Ascending aorta (tissue), 2 donors: Measurements from ENCODE around the gene ZNF488. TPM values are rescaled to one million over a fixed set of nuclear protein-coding genes. Genes with fewer than 3 reads are reported as not detected.

Experiments used
- DNase-seq, 2 donors: peaks; one replicate each; pipeline ENCODE4 v3.0.0-alpha.2; 2019; ENCODE audit warnings: low spot score in 2 of 2
- H3K27ac ChIP-seq, 2 donors: fragments of 200-600 bp; sonication (generic); one replicate each; pipeline ENCODE4 v1.5.1; 2016 to 2017; ENCODE audit warnings: mild to moderate bottlenecking in 1 of 2
- H3K27me3 ChIP-seq: fragments of 200-600 bp; sonication (generic); one replicate; pipeline ENCODE4 v1.5.1; 2017
- H3K36me3 ChIP-seq, 2 donors: fragments of 200-600 bp; sonication (generic); one replicate each; pipeline ENCODE4 v1.5.1; 2016
- H3K4me1 ChIP-seq, 2 donors: fragments of 200-600 bp; sonication (generic); one replicate each; pipeline ENCODE4 v1.5.1; 2016 to 2017; ENCODE audit warnings: mild to moderate bottlenecking in 1 of 2
- H3K4me3 ChIP-seq, 2 donors: fragments of 200-600 bp; sonication (generic); one replicate each; pipeline ENCODE4 v1.5.1; 2016 to 2017; ENCODE audit warnings: mild to moderate bottlenecking in 1 of 2
- H3K9me3 ChIP-seq, 2 donors: fragments of 200-600 bp; sonication (generic); one replicate each; pipeline ENCODE4 v1.5.1; 2016
- CTCF ChIP-seq, 3 experiments: fragments of 200-600 bp in 2 of 3; fragments of 450-650 bp in 1 of 3; sonication (generic) in 2 of 3; IDR thresholded peaks; one replicate each; pipeline ENCODE4 v1.5.1; 2016 to 2019; ENCODE audit warnings: antibody characterized with exemption in 3 of 3, mild to moderate bottlenecking in 1 of 3, moderate library complexity in 1 of 3
- intact Hi-C: fragments of 100-400 bp; cut with DNase I; formaldehyde crosslinking; loops from one replicate; pipeline ENCODE4 v1.15.1; 2023
- total RNA-seq: library from RNA; depleted of rRNA; stranded (reverse); fragments of >200 nt; gene quantifications from one replicate; pipeline ENCODE4 v1.1.0, GENCODE V29; 2016

Gene ZNF488
- total RNA-seq, 1 donor from 2014 or later: not detected

- no peaks in the 10 kb centered on the region for H3K9me3 ChIP-seq
- no peak overlapping the region for H3K4me3 ChIP-seq
- H3K27ac ChIP-seq: no peak overlapping the region
- TF ChIP-seq CTCF (IDR thresholded peaks at IDR 0.05): no peak
- H3K36me3 ChIP-seq: no peaks in the 10 kb centered on the region
- H3K4me1 ChIP-seq: no peaks in the 10 kb centered on the region
- no peaks in the 10 kb centered on the region for H3K27me3 ChIP-seq
- intact Hi-C loops: no loop called here
- DNase-seq: peak in 1 of 2 donors; percentile 57
These were observed 15.5 kb downstream of the ZNF488 start for GRCh38 chr10:47368431-47369180.

GRCh38 chr10:47367646-47368045, 16.4 kb downstream of the ZNF488 start:
- Histone ChIP-seq H3K4me1 (no peaks in the 10 kb centered on the region), H3K9me3 (no peaks in the 10 kb centered on the region), H3K4me3 (no peak overlapping the region), H3K27ac (no peak overlapping the region), H3K27me3 (no peaks in the 10 kb centered on the region), H3K36me3 (no peaks in the 10 kb centered on the region)
- intact Hi-C loops: no loop called here
- DNase-seq: no peak
- no peak for TF ChIP-seq CTCF (IDR thresholded peaks at IDR 0.05)

- intact Hi-C loops: no loop called here
- DNase-seq: no peak
- TF ChIP-seq CTCF (IDR thresholded peaks at IDR 0.05): no peak
- Histone ChIP-seq H3K9me3 (no peaks in the 10 kb centered on the region), H3K36me3 (no peaks in the 10 kb centered on the region), H3K4me3 (no peak overlapping the region), H3K27me3 (no peaks in the 10 kb centered on the region), H3K4me1 (no peaks in the 10 kb centered on the region), H3K27ac (no peak overlapping the region)
These were observed 17.2 kb downstream of the ZNF488 start for GRCh38 chr10:47366731-47367460.

- Histone ChIP-seq H3K4me1 (no peaks in the 10 kb centered on the region), H3K27ac (no peak overlapping the region), H3K36me3 (no peaks in the 10 kb centered on the region), H3K27me3 (no peaks in the 10 kb centered on the region), H3K4me3 (no peak overlapping the region), H3K9me3 (no peaks in the 10 kb centered on the region)
- intact Hi-C loops: no loop called here
- no peak for TF ChIP-seq CTCF (IDR thresholded peaks at IDR 0.05)
- no peak for DNase-seq
These were observed 17.9 kb downstream of the ZNF488 start for GRCh38 chr10:47366181-47366631.

- Histone ChIP-seq H3K4me3 (no peak overlapping the region), H3K27ac (no peak overlapping the region), H3K9me3 (no peaks in the 10 kb centered on the region), H3K4me1 (no peaks in the 10 kb centered on the region), H3K27me3 (no peaks in the 10 kb centered on the region), H3K36me3 (no peaks in the 10 kb centered on the region)
- no peak for TF ChIP-seq CTCF (IDR thresholded peaks at IDR 0.05)
- intact Hi-C loops: no loop called here
- DNase-seq: peak in 1 of 2 donors; percentile 25
These were observed 18.5 kb downstream of the ZNF488 start for GRCh38 chr10:47365431-47366180.
